Measurements from ENCODE around the gene CBX1. TPM values are rescaled to one million over a fixed set of nuclear protein-coding genes. Genes with fewer than 3 reads are reported as not detected.

The CBX1 gene
- total and polyA plus RNA-seq, 2 experiments from 2014 or later, result 127 to 223 TPM

DNA sequence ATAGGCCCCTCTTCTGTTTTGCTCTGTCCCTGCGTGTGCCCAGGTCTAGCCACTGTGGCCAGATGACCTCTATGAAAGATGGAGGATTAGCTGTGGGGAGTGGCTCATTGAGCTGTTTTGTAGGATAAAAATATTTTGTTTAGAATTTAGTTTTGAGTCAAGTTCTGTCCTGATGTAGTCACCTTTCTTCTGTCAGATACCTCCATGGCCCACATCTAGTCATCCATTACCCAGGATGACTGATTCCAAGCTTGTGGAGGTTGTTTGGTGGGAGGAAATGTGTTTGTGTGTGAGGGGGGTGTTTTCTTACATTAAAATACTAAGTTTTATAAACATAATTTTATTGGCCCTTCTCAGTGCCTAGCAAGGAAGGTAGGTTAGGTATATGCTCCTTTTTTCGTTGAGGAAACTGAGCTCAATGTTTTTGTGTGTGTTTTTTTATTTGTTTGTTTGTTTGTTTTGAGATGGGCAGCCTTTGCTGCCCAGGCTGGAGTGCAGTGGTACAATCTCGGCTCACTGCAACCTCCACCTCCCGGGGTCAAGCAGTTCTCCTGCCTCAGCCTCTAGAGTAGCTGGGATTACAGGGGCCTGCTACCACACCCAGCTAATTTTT, 22.6 kb upstream of the CBX1 start:
- Mint-ChIP-seq H3K4me3 (no peak overlapping the region), H3K4me1 (peaks cover 3% of the 10 kb centered on the region), H3K36me3 (ENCODE audit: low read depth) (peaks cover 28% of the 10 kb centered on the region), H3K9me3 (no peaks in the 10 kb centered on the region), H3K27me3 (ENCODE audit: insufficient read depth, low read depth, poor library complexity) (no peaks in the 10 kb centered on the region), H3K27ac (no peak overlapping the region)
- Histone ChIP-seq H3K4me2 (no peak overlapping the region), H2AFZ (no peak overlapping the region), H3K4me3 (no peak overlapping the region), H3F3A (replicated peaks; ENCODE audit: low read depth) (peaks cover 4% of the 10 kb centered on the region; the same call in 1 of the 2 replicates), H3K9me2 (ENCODE audit: insufficient read depth) (no peaks in the 10 kb centered on the region), H3K36me3 (ENCODE audit: insufficient read depth) (peaks cover 2% of the 10 kb centered on the region), H3K27ac (ENCODE audit: low read depth) (no peak overlapping the region), H3K4me1 (ENCODE audit: insufficient read depth) (no peaks in the 10 kb centered on the region; the same call in none of the 2 replicates), H3K79me2 (replicated peaks; ENCODE audit: insufficient read depth) (no peaks in the 10 kb centered on the region), H3K27me3 (ENCODE audit: insufficient read depth) (no peaks in the 10 kb centered on the region), H4K20me1 (replicated peaks; ENCODE audit: insufficient read depth) (0 out of 2 replicates have a peak, but pooled peaks cover 5% of the 10 kb centered on the region)
- TF ChIP-seq EZH2 (IDR thresholded peaks at IDR 0.05; ENCODE audit: low read depth, unreplicated experiment), result no peak
- TF ChIP-seq NANOG (IDR thresholded peaks at IDR 0.05; ENCODE audit: borderline replicate concordance), result no peak
- no peak for TF ChIP-seq JUNB (IDR thresholded peaks at IDR 0.05; ENCODE audit: unreplicated experiment)
- TF ChIP-seq, protein P1, sequence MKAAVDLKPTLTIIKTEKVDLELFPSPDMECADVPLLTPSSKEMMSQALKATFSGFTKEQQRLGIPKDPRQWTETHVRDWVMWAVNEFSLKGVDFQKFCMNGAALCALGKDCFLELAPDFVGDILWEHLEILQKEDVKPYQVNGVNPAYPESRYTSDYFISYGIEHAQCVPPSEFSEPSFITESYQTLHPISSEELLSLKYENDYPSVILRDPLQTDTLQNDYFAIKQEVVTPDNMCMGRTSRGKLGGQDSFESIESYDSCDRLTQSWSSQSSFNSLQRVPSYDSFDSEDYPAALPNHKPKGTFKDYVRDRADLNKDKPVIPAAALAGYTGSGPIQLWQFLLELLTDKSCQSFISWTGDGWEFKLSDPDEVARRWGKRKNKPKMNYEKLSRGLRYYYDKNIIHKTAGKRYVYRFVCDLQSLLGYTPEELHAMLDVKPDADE (IDR thresholded peaks at IDR 0.05), result no peak
- no peak for TF ChIP-seq POLR2AphosphoS5 (IDR thresholded peaks at IDR 0.05; ENCODE audit: low read depth)
- TF ChIP-seq ZNF114 (CRISPR knock-in tag; IDR thresholded peaks at IDR 0.05), result no peak
- ATAC-seq (no peak), DNase-seq (ENCODE audit: low spot score) (no peak)

DNA sequence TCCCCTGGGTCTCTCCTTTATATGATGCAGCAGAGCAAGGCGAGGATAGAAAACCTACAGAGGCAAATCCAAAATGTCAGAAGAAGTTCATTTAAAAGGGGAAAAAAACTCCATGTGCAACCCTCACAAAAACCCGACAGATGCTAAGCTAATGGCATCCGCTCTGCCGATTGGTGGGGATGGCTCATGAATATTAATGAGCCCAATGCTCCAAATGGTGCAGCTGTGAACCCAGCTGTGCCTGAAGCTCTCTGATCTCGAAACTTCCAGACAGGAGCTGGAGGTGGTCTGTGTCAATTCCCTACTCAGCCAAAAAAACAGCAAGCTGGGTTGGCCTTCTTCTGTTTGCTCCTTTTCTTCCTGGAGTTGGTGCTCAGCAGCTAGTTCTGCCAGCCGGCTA, 21.8 kb upstream of the CBX1 start:
- no peak overlapping the region for H3K4me2 ChIP-seq
- H3K27ac ChIP-seq (ENCODE audit: low read depth), result no peak overlapping the region
- TF ChIP-seq, protein P2, sequence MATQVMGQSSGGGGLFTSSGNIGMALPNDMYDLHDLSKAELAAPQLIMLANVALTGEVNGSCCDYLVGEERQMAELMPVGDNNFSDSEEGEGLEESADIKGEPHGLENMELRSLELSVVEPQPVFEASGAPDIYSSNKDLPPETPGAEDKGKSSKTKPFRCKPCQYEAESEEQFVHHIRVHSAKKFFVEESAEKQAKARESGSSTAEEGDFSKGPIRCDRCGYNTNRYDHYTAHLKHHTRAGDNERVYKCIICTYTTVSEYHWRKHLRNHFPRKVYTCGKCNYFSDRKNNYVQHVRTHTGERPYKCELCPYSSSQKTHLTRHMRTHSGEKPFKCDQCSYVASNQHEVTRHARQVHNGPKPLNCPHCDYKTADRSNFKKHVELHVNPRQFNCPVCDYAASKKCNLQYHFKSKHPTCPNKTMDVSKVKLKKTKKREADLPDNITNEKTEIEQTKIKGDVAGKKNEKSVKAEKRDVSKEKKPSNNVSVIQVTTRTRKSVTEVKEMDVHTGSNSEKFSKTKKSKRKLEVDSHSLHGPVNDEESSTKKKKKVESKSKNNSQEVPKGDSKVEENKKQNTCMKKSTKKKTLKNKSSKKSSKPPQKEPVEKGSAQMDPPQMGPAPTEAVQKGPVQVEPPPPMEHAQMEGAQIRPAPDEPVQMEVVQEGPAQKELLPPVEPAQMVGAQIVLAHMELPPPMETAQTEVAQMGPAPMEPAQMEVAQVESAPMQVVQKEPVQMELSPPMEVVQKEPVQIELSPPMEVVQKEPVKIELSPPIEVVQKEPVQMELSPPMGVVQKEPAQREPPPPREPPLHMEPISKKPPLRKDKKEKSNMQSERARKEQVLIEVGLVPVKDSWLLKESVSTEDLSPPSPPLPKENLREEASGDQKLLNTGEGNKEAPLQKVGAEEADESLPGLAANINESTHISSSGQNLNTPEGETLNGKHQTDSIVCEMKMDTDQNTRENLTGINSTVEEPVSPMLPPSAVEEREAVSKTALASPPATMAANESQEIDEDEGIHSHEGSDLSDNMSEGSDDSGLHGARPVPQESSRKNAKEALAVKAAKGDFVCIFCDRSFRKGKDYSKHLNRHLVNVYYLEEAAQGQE (IDR thresholded peaks at IDR 0.05; ENCODE audit: unreplicated experiment), result no peak
- TF ChIP-seq, protein P1 (IDR thresholded peaks at IDR 0.05), result no peak
- TF ChIP-seq, protein P3, sequence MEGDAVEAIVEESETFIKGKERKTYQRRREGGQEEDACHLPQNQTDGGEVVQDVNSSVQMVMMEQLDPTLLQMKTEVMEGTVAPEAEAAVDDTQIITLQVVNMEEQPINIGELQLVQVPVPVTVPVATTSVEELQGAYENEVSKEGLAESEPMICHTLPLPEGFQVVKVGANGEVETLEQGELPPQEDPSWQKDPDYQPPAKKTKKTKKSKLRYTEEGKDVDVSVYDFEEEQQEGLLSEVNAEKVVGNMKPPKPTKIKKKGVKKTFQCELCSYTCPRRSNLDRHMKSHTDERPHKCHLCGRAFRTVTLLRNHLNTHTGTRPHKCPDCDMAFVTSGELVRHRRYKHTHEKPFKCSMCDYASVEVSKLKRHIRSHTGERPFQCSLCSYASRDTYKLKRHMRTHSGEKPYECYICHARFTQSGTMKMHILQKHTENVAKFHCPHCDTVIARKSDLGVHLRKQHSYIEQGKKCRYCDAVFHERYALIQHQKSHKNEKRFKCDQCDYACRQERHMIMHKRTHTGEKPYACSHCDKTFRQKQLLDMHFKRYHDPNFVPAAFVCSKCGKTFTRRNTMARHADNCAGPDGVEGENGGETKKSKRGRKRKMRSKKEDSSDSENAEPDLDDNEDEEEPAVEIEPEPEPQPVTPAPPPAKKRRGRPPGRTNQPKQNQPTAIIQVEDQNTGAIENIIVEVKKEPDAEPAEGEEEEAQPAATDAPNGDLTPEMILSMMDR (conservative IDR thresholded peaks at IDR 0.05; ENCODE audit: low read depth in 2 of 2), result no peak
- no peak for TF ChIP-seq ZNF331 (CRISPR knock-in tag; IDR thresholded peaks at IDR 0.05; ENCODE audit: low read depth)
- no peak for TF ChIP-seq ZNF114 (CRISPR knock-in tag; IDR thresholded peaks at IDR 0.05)

More for the DNA sequence above, 21.8 kb upstream of the CBX1 start:
- H3K79me2 ChIP-seq (replicated peaks; ENCODE audit: insufficient read depth), result no peaks in the 10 kb centered on the region
- H3K4me3 ChIP-seq, result no peak overlapping the region
- H3F3A ChIP-seq (replicated peaks; ENCODE audit: low read depth), result peaks cover 4% of the 10 kb centered on the region; the same call in 1 of the 2 replicates
- 0 out of 2 replicates have a peak, but pooled peaks cover 5% of the 10 kb centered on the region for H4K20me1 ChIP-seq (replicated peaks; ENCODE audit: insufficient read depth)
- Mint-ChIP-seq H3K9me3 (no peaks in the 10 kb centered on the region), H3K36me3 (ENCODE audit: low read depth) (peaks cover 31% of the 10 kb centered on the region), H3K4me3 (no peak overlapping the region), H3K27ac (0 out of 2 replicates have a peak overlapping the region, but pooled peaks have one; percentile 7), H3K27me3 (ENCODE audit: insufficient read depth, low read depth, poor library complexity) (no peaks in the 10 kb centered on the region), H3K4me1 (peaks cover 3% of the 10 kb centered on the region)
- ATAC-seq (peak; percentile 86), DNase-seq (ENCODE audit: low spot score) (peak; percentile 62)
- H2AFZ ChIP-seq, result no peak overlapping the region
- no peaks in the 10 kb centered on the region; the same call in 1 of the 2 replicates for H3K4me1 ChIP-seq (ENCODE audit: insufficient read depth)
- H3K9me2 ChIP-seq (ENCODE audit: insufficient read depth), result no peaks in the 10 kb centered on the region
- no peaks in the 10 kb centered on the region for H3K27me3 ChIP-seq (ENCODE audit: insufficient read depth)
- peaks cover 2% of the 10 kb centered on the region for H3K36me3 ChIP-seq (ENCODE audit: insufficient read depth)

Measured in GM23338 (cell line).